Suprapubic skin (tissue), 4 donors: ENCODE measurements around the gene PPA1. TPM values are rescaled to one million over a fixed set of nuclear protein-coding genes. Genes with fewer than 3 reads are reported as not detected.
"Not testable (repeated sequence)": the region's sequence is repeated elsewhere in the genome, so short reads cannot be mapped to it uniquely, and the experiment has no call there.

Source experiments
- DNase-seq, 2 donors: peaks; one replicate each; pipeline ENCODE4 v3.0.0-alpha.2; 2019; ENCODE audit warnings: low spot score in 2 of 2
- H3K27ac ChIP-seq: fragments of 200-600 bp; sonication (generic); one replicate; pipeline ENCODE4 v1.5.1; 2019
- H3K27me3 ChIP-seq: fragments of 200-600 bp; sonication (generic); one replicate; pipeline ENCODE4 v1.5.1; 2019
- H3K36me3 ChIP-seq: fragments of 200-600 bp; sonication (generic); one replicate; pipeline ENCODE4 v1.5.1; 2019
- H3K4me1 ChIP-seq: fragments of 200-600 bp; sonication (generic); one replicate; pipeline ENCODE4 v1.5.1; 2019
- H3K4me3 ChIP-seq: fragments of 200-600 bp; sonication (generic); one replicate; pipeline ENCODE4 v1.5.1; 2019; ENCODE audit warnings: mild to moderate bottlenecking
- H3K9me3 ChIP-seq: fragments of 200-600 bp; sonication (generic); one replicate; pipeline ENCODE4 v1.5.1; 2019
- EP300 ChIP-seq: sonication (generic); formaldehyde crosslinking; IDR thresholded peaks from one replicate; pipeline ENCODE4 v1.6.1; 2017; ENCODE audit warnings: antibody characterized with exemption
- POLR2A ChIP-seq, 2 donors: fragments of 450-650 bp; IDR thresholded peaks; one replicate each; pipeline ENCODE4 v1.6.1; 2017; ENCODE audit warnings: antibody characterized with exemption in 2 of 2, mild to moderate bottlenecking in 2 of 2, moderate library complexity in 2 of 2
- POLR2AphosphoS5 ChIP-seq, 3 donors: sonication (generic); formaldehyde crosslinking; IDR thresholded peaks; one replicate each; pipeline ENCODE4 v1.6.1; 2017; ENCODE audit warnings: antibody characterized with exemption in 3 of 3
- WGBS: methylation state at CpG from one replicate; pipeline ENCODE4 v1.1.5; 2018; 5-methylcytosine and 5-hydroxymethylcytosine counted together
- total RNA-seq, 4 donors: library from RNA; depleted of rRNA; stranded (reverse); fragments of >200 nt; gene quantifications; one replicate each; pipeline ENCODE4 v1.1.0, GENCODE V29; 2016
- TF ChIP-seq, protein P1 (sequence below), 2 donors: fragments of 200-600 bp in 1 of 2; fragments of 450-650 bp in 1 of 2; sonication (generic) in 1 of 2; IDR thresholded peaks; one replicate each; pipeline ENCODE4 v1.5.1; 2016 to 2019; ENCODE audit warnings: antibody characterized with exemption in 2 of 2, mild to moderate bottlenecking in 1 of 2, moderate library complexity in 1 of 2

Gene PPA1
- total RNA-seq, 4 donors from 2014 or later: 61.5 to 137 (median 118) TPM

DNA sequence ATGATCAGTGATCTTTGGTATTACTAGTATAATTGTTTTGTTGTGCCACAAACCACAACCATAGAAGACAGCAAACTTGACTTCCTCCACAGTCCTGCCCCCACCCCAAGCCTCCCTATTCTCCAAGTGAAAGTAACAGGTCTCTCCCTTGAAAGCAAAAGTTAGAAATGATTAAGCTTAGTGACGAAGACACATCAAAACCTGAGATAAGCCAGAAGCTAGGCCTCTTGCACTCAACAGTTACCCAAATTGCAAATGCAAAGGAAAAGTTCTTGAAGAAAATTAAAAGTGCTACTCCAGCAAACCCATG, 70.4 kb downstream of the PPA1 start:
- no peak overlapping the region for H3K27ac ChIP-seq
- no peaks in the 10 kb centered on the region for H3K27me3 ChIP-seq
- no peak overlapping the region for H3K4me3 ChIP-seq
- peaks cover 41% of the 10 kb centered on the region for H3K4me1 ChIP-seq
- H3K9me3 ChIP-seq: no peaks in the 10 kb centered on the region
- 61% methylated on average over 1 of the region's 1 CpG for WGBS
- no peak for DNase-seq
- peaks cover 29% of the 10 kb centered on the region for H3K36me3 ChIP-seq
- TF ChIP-seq, protein P1, sequence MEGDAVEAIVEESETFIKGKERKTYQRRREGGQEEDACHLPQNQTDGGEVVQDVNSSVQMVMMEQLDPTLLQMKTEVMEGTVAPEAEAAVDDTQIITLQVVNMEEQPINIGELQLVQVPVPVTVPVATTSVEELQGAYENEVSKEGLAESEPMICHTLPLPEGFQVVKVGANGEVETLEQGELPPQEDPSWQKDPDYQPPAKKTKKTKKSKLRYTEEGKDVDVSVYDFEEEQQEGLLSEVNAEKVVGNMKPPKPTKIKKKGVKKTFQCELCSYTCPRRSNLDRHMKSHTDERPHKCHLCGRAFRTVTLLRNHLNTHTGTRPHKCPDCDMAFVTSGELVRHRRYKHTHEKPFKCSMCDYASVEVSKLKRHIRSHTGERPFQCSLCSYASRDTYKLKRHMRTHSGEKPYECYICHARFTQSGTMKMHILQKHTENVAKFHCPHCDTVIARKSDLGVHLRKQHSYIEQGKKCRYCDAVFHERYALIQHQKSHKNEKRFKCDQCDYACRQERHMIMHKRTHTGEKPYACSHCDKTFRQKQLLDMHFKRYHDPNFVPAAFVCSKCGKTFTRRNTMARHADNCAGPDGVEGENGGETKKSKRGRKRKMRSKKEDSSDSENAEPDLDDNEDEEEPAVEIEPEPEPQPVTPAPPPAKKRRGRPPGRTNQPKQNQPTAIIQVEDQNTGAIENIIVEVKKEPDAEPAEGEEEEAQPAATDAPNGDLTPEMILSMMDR (IDR thresholded peaks at IDR 0.05): no peak
- TF ChIP-seq POLR2A (IDR thresholded peaks at IDR 0.05) (no peak), EP300 (no peak), POLR2AphosphoS5 (IDR thresholded peaks at IDR 0.05) (no peak)

DNA sequence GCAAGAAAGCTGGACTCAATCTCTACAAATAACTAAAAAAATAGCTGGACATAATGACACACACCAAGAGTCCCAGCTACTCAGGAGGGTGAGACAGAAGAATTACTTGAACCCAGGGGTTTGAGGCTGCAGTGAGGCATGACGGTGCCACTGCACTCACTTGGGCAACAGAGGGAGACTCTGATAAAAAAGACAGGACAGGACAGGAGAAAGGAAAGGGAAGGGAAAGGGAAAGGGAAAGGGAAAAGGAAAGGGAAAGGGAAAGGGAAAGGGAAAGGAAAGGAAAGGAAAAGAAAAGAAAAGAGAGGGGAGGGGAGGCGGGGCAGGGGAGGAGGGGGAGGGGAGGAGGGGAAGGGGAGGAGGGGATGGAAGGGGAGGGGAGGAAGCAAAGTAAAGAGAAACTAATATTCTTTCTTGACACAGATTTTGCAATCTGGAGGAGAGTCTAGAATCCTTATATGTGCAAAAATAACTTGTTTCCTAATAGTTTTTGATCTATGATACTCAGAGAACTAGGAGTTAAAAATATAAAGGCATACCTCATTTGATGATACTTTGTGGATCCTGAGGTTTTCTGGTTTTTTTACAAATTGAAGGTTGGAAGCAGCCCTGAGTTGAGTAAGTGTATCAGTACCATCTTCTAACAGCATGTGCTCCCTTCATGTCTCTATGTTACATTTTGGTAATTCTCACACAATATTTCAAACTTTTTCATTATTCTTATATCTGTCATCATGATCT, 70.9 kb downstream of the PPA1 start:
- H3K27me3 ChIP-seq: no peaks in the 10 kb centered on the region
- 92% methylated on average over 2 of the region's 2 CpGs for whole genome bisulfite sequencing
- H3K36me3 ChIP-seq: peaks cover 34% of the 10 kb centered on the region
- no peaks in the 10 kb centered on the region for H3K9me3 ChIP-seq
- no peak overlapping the region for H3K27ac ChIP-seq
- peaks cover 36% of the 10 kb centered on the region for H3K4me1 ChIP-seq
- no peak for DNase-seq
- TF ChIP-seq POLR2AphosphoS5 (IDR thresholded peaks at IDR 0.05) (no peak), EP300 (no peak), POLR2A (IDR thresholded peaks at IDR 0.05) (no peak)
- TF ChIP-seq, protein P1 (IDR thresholded peaks at IDR 0.05): no peak
- H3K4me3 ChIP-seq: no peak overlapping the region

DNA sequence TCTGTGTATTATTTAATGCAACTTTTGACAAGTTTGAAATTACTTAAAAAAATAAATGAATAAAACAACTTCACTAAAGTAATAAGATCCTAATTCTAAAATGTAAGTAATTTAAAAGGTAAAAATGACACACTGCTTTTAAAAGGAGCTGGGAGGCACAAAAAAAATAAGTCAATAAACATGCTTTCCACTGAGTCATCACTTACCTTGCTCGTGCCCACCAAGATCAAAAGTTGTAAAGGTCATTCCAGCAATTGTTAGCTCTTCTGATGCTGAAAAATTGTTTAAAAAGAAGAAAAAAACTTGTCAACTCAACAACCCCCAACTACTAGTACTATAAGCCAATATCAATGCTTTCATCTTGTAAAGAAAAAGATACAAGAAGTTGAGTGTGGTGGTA, 72.4 kb downstream of the PPA1 start:
- no peak for DNase-seq
- Histone ChIP-seq H3K36me3 (peaks cover 50% of the 10 kb centered on the region), H3K9me3 (no peaks in the 10 kb centered on the region), H3K4me3 (no peak overlapping the region), H3K4me1 (peaks cover 30% of the 10 kb centered on the region), H3K27ac (no peak overlapping the region), H3K27me3 (no peaks in the 10 kb centered on the region)
- 73% methylated on average over 1 of the region's 1 CpG for WGBS
- TF ChIP-seq POLR2AphosphoS5 (IDR thresholded peaks at IDR 0.05) (no peak), POLR2A (IDR thresholded peaks at IDR 0.05) (no peak), EP300 (no peak)
- TF ChIP-seq, protein P1 (IDR thresholded peaks at IDR 0.05): no peak

DNA sequence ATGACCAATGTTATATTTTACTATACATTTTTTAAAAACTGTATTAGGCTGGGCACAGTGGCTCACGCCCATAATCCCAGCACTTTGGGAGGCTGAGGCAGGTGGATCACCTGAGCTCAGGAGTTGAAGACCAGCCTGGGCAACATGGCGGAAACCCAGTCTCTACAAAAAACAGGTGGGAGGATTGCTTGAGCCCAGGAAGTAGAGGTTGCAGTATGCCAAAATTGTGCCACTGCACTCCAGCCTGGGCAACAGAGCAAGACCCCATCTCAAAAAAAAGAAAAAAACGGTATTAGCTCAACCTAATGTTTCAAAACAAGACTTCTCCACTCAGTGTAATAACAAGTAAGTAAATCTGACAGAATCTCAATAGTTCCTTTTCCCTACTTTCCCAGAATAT, 73.9 kb downstream of the PPA1 start:
- not testable (repeated sequence) for H3K9me3 ChIP-seq, H3K4me3 ChIP-seq, DNase-seq, H3K27me3 ChIP-seq, H3K27ac ChIP-seq
- 95% methylated on average over 3 of the region's 3 CpGs for WGBS
- Histone ChIP-seq H3K4me1 (peaks cover 29% of the 10 kb centered on the region), H3K36me3 (peaks cover 64% of the 10 kb centered on the region)

DNA sequence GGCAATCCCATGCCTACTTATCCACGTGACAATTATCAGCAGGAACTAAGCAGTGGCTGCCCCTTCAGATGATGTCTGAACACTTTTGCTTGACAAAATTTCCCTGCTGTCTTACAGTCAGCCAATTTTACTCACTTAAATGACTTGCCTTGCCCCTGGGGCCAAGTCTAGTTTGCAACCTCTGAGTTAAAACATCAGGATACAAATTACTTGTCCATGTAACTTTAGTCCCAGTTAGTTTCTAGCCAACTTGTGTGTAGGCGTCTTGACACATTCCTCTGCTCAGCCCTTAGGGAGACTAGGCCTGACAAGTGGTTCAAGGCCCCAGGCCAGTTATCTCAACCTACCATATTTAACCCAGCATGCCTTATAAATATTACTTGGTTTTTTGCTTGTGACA, 75.1 kb downstream of the PPA1 start:
- peaks cover 77% of the 10 kb centered on the region for H3K36me3 ChIP-seq
- H3K4me1 ChIP-seq: peaks cover 20% of the 10 kb centered on the region
- no peak overlapping the region for H3K4me3 ChIP-seq
- DNase-seq: no peak
- 44% methylated on average over 2 of the region's 2 CpGs for WGBS
- no peaks in the 10 kb centered on the region for H3K9me3 ChIP-seq
- H3K27me3 ChIP-seq: no peaks in the 10 kb centered on the region
- TF ChIP-seq POLR2A (IDR thresholded peaks at IDR 0.05) (no peak), EP300 (no peak)
- no peak overlapping the region for H3K27ac ChIP-seq

DNA sequence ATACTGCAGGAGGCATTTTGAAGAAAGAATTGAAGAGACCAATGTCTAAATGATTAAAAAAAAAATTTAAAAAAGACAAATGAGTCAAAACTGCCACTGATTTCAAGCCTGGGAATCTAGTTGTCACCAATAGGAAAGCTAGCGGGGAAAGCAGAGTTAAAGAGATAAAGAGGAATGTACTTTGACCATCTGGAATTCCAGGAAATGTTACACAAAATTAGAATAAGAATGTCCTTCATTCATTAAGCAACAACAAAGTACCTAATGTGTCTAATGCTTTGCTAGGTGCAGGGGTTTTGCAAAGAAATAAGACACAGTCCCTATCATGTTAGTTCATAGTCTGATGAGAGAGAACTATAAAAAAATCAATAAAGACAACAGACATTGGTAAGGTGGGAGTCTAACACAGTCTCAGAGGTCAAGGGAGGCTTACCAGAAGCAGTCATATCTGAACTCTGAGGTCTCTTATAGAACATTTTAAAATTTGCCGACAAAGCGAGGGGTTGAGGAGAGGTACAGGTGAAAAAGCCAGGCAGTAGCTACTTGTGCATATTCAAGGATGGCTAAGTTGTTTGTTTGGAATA, 77.9 kb downstream of the PPA1 start:
- 81% methylated on average over 3 of the region's 3 CpGs for WGBS
- TF ChIP-seq, protein P1 (IDR thresholded peaks at IDR 0.05): no peak
- TF ChIP-seq POLR2AphosphoS5 (IDR thresholded peaks at IDR 0.05) (no peak), POLR2A (IDR thresholded peaks at IDR 0.05) (no peak), EP300 (no peak)
- Histone ChIP-seq H3K27ac (no peak overlapping the region), H3K36me3 (peaks cover 89% of the 10 kb centered on the region), H3K4me3 (no peak overlapping the region), H3K9me3 (no peaks in the 10 kb centered on the region), H3K4me1 (no peaks in the 10 kb centered on the region), H3K27me3 (no peaks in the 10 kb centered on the region)
- DNase-seq: no peak

Other genes starting within 250 kb of the PPA1 start
- gene MACROH2A2, start 180.6 kb downstream of the PPA1 start, total RNA-seq: 10 to 100 TPM in 3 of 4 donors, 1 to 10 TPM in 1; 9.9 to 21.3 (median 15.9) TPM
- gene AIFM2, start 100.6 kb downstream of the PPA1 start, total RNA-seq: 1 to 10 TPM; 3.3 to 10.0 (median 6.7) TPM
- gene TYSND1, start 86.7 kb downstream of the PPA1 start, total RNA-seq: 10 to 100 TPM; 32.7 to 42.5 (median 35.2) TPM
- 10 to 100 TPM; 48.2 to 66.7 (median 49.5) TPM for gene SAR1A, start 62.9 kb downstream of the PPA1 start, total RNA-seq
- gene NPFFR1, start 50.6 kb upstream of the PPA1 start, total RNA-seq: under 1 TPM; 0.08 to 0.53 (median 0.23) TPM
- 1 to 10 TPM; 2.4 to 6.5 (median 2.8) TPM for gene LRRC20, start 149.2 kb upstream of the PPA1 start, total RNA-seq
- gene EIF4EBP2, start 170.7 kb upstream of the PPA1 start, total RNA-seq: 10 to 100 TPM; 71.7 to 91.6 (median 77.1) TPM
- not detected for gene NODAL, start 208.3 kb upstream of the PPA1 start, total RNA-seq
- gene PALD1, start 245.3 kb upstream of the PPA1 start, total RNA-seq: 10 to 100 TPM in 1 of 4 donors, 1 to 10 TPM in 3; 6.2 to 12.1 (median 7.7) TPM